T-helper 1 cell treated with Interleukin-12 subunit alpha and Interleukin-12 subunit beta and Interleukin-4 antibody, amounts not matched to agents 30 μg/mL and 1 μg/mL, for 36 hours (primary cell): Measurements from ENCODE around the gene NUP98.

Source experiments
- H3K27ac Mint-ChIP-seq: one replicate; pipeline ENCODE4 v1.8.0; 2021; ENCODE audit warnings: mild to moderate bottlenecking, mixed read lengths
- H3K27me3 Mint-ChIP-seq: one replicate; pipeline ENCODE4 v1.8.0; 2021; ENCODE audit warnings: low read depth, mixed read lengths
- H3K36me3 Mint-ChIP-seq: one replicate; pipeline ENCODE4 v1.8.0; 2021; ENCODE audit warnings: low read depth, mixed read lengths
- H3K4me1 Mint-ChIP-seq: one replicate; pipeline ENCODE4 v1.8.0; 2021; ENCODE audit warnings: low read depth, mixed read lengths
- H3K4me3 Mint-ChIP-seq: one replicate; pipeline ENCODE4 v1.8.0; 2021; ENCODE audit warnings: mild to moderate bottlenecking, moderate library complexity, mixed read lengths
- H3K9me3 Mint-ChIP-seq: one replicate; pipeline ENCODE4 v1.8.0; 2021; ENCODE audit warnings: mixed read lengths

The NUP98 gene

DNA sequence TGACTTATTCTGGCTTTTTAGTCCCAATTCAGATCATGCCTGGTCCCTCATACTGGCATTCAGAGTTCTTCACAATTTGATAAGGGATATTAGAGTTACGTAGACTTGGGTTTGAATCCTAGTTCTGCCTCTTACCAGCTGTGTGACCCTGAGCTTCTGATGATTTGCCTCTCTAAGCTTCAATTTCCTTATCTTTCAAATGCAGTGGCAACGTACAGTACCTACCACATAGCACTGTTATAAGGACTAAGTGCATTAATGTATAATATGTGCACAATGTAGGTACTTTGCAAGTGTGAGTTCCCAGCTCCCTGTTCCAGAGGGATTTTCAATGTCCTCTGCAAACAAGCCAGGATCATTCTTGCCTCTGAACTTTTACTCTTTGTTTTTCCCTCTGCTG, 36.1 kb upstream of the NUP98 start:
- H3K4me3 Mint-ChIP-seq: no peak overlapping the region
- peaks cover 47% of the 10 kb centered on the region for H3K36me3 Mint-ChIP-seq
- peak overlapping the region; percentile 41 for H3K27ac Mint-ChIP-seq
- no peaks in the 10 kb centered on the region for H3K27me3 Mint-ChIP-seq
- H3K9me3 Mint-ChIP-seq: no peaks in the 10 kb centered on the region
- peaks cover 68% of the 10 kb centered on the region for H3K4me1 Mint-ChIP-seq

DNA sequence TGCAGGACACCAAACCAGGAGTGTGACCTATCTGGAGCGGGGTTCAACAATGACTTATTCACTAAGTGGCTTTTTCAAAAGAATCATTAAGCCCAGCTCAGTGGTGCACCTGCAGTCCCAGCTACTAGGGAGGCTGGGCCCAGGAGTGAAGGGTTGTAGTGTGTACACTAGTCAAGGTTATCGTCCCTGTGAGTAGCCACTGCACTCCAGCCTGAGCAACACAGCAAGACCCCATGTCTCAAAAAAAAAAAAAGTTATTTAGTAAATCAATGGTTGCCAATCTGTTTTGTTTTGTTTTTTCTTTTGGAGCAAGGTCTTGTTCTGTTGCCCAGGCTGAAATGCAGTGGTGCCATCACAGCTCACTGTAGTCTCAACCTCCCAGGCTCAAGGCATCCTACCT, 35.5 kb upstream of the NUP98 start:
- Mint-ChIP-seq H3K27ac (peak overlapping the region; percentile 52), H3K36me3 (peaks cover 46% of the 10 kb centered on the region), H3K4me1 (peaks cover 64% of the 10 kb centered on the region), H3K27me3 (no peaks in the 10 kb centered on the region), H3K4me3 (no peak overlapping the region), H3K9me3 (no peaks in the 10 kb centered on the region)

DNA sequence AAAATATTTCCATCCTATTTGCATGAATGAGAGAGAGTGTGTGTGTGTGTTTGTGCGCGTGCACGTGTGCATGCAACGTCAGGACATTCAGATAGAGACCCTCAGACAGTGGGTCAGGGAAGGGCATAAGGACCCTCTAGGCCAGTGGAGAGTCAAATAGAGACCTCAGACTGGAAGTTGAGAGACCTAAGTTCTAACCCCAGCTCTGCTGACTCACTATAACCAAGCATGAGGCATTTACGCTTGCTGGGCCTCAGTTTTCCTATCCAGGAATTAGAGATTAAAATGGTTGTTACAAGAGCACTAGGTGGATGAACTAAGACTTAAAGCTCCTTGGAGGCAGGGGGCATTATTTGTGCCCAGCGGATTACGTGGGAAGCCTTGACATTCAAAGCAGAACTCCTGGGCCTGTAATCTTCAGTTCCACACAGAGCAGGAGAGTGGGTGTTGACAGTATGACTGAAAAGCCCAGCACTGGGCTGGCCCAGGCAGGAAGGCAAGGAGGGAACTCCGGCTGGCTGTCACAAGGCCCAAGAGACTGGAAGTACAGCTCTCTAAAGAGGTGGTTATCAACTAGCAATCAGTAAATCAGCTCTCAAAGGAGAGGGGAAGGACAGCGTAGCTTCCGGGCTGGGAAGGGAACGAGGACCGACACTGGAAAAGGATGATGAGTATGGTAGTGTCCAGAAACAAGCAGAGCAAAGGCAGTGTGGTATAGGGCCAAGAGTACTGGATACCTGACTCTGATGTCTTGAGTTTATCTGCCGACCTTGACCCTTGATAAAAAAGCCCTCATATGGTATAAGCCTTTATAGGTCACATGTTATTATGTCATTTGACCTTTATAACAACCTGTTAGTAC, 34.3 kb upstream of the NUP98 start:
- Mint-ChIP-seq H3K27me3 (no peaks in the 10 kb centered on the region), H3K27ac (peak overlapping the region; percentile 75), H3K9me3 (no peaks in the 10 kb centered on the region), H3K36me3 (peaks cover 50% of the 10 kb centered on the region), H3K4me3 (peak overlapping the region; percentile 58), H3K4me1 (peaks cover 58% of the 10 kb centered on the region)

DNA sequence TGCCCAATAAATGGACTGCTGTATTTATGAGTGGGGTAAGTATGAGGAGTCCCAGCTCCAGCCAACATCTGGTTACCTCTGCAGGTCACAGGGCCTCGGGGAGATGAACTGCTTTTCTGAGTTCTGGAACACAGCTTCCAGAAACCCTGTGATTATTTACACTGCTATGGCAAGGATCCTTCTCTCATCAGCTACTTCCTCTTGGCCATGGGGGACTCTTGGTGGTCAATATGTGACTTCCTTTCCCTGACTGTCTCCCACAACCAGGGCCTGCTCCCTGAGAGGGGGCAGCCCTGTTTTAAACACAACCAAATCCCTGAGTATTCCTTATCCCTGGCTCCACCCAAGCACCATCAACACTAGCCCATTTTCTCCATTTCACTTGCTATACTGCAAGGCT, 33.4 kb upstream of the NUP98 start:
- Mint-ChIP-seq H3K27me3 (no peaks in the 10 kb centered on the region), H3K4me3 (no peak overlapping the region), H3K36me3 (peaks cover 59% of the 10 kb centered on the region), H3K9me3 (no peaks in the 10 kb centered on the region), H3K27ac (peak overlapping the region; percentile 4), H3K4me1 (peaks cover 66% of the 10 kb centered on the region)

DNA sequence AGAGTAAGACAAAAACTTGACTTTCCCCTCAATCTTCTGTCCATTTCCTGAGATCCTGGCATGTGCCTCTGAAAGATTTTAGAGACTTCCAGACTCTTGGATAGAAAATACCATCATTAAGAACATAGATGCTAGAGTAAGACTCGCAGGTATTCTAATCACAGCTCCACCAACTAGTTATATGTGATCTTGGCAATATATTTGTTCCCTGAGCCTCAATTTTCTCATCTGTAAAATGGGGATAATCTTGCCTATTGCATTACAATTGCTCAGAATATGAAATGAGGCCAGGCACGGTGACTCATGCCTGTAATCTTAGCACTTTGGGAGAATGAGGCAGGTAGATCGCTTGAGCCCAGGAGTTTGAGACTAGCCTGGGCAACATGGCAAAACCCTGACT, 32.7 kb upstream of the NUP98 start:
- Mint-ChIP-seq H3K9me3 (no peaks in the 10 kb centered on the region), H3K27me3 (no peaks in the 10 kb centered on the region), H3K4me3 (no peak overlapping the region), H3K27ac (no peak overlapping the region), H3K4me1 (peaks cover 62% of the 10 kb centered on the region), H3K36me3 (peaks cover 54% of the 10 kb centered on the region)

DNA sequence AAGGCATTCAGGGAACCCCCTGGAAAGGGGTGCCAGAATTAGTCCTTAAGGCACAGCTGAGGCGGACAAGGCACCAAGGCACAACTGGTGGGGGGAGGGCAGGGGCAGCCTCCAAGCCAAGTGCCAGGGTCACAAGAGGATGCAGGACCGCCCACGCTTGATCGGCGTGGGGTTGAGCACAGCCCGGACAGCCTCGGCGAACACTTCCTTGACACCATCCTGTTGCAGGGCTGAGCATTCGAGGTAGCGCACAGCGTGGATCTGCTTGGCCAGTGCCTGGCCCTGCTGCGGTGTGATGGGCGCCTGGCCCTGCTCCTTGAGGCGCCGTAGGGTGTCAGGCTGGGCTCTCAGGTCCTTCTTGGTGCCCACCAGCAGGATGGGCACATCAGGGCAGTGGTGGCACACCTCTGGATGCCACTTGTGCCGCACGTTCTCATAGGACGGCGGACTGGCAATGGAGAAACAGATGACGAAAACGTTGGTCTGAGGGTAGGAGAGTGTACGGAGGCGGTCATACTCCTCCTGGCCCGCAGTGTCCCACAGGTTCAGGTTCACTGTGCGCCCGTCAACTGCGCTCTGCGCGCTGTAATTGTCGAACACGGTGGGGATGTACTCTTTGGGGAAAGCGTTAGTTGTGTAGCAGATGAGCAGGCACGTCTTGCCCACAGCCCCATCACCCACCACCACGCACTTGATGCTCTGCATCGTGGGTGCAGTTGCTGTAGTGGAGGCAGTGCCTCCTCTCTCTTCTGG, 30.3 kb upstream of the NUP98 start:
- Mint-ChIP-seq H3K4me1 (peaks cover 50% of the 10 kb centered on the region), H3K9me3 (no peaks in the 10 kb centered on the region), H3K27ac (no peak overlapping the region), H3K4me3 (no peak overlapping the region), H3K36me3 (peaks cover 51% of the 10 kb centered on the region), H3K27me3 (no peaks in the 10 kb centered on the region)

DNA sequence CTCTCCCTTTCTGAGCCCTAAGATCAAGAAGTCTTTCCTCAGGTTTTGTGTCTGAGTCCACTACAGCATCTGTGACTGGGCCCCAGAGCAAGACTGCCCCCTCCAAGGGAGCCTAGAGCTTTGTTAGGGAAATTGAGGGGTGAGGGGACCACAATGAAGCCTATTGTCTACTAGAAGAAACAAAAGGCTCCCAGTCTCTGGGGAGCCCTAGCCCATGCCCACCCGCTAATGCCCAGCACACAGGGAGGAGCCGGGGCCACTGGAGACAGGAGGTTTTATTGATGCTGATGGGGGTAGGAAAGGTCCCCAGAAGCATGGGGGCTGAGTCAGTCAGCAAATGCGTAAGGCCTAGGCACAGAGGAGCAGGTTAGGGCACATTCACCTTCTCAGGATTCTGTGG, 29.4 kb upstream of the NUP98 start:
- no peaks in the 10 kb centered on the region for H3K9me3 Mint-ChIP-seq
- H3K36me3 Mint-ChIP-seq: peaks cover 48% of the 10 kb centered on the region
- H3K27me3 Mint-ChIP-seq: no peaks in the 10 kb centered on the region
- peak overlapping the region; percentile 26 for H3K27ac Mint-ChIP-seq
- H3K4me1 Mint-ChIP-seq: peaks cover 41% of the 10 kb centered on the region
- H3K4me3 Mint-ChIP-seq: no peak overlapping the region

DNA sequence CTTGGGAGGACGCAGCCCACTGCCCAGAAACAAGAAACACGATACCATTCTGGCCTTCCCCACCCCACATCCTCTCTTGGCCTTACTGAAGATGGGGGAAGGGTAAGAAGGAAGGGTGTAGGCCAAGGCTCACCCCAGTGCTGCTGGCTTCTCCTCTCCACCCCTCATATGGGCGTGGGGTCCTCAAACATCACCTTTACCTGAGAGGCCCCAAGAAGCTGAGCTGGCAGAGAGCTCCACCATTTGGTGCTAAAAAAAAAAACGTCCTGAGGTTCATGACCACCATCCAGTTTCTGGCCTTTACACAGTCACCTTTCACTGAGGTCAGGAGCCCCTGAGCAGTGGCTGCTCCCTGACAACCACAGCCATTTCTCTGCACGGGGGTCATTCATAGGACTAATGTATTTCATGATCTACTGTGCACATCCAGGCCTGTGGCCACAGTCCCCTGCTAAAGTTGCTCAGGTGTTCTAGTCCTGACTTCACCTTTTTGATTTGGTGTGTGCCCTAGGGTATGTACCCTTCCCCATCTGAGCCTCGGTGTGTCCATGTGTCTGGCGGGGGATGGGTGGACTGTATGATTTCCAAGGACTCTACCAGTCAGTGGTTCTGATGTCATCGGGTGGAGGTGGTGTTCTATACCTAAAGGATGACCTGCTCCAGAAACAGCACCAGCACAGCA, 28.3 kb upstream of the NUP98 start:
- H3K36me3 Mint-ChIP-seq: peaks cover 39% of the 10 kb centered on the region
- peak overlapping the region; percentile 55 for H3K27ac Mint-ChIP-seq
- H3K27me3 Mint-ChIP-seq: no peaks in the 10 kb centered on the region
- peaks cover 30% of the 10 kb centered on the region for H3K4me1 Mint-ChIP-seq
- no peak overlapping the region for H3K4me3 Mint-ChIP-seq
- H3K9me3 Mint-ChIP-seq: no peaks in the 10 kb centered on the region

DNA sequence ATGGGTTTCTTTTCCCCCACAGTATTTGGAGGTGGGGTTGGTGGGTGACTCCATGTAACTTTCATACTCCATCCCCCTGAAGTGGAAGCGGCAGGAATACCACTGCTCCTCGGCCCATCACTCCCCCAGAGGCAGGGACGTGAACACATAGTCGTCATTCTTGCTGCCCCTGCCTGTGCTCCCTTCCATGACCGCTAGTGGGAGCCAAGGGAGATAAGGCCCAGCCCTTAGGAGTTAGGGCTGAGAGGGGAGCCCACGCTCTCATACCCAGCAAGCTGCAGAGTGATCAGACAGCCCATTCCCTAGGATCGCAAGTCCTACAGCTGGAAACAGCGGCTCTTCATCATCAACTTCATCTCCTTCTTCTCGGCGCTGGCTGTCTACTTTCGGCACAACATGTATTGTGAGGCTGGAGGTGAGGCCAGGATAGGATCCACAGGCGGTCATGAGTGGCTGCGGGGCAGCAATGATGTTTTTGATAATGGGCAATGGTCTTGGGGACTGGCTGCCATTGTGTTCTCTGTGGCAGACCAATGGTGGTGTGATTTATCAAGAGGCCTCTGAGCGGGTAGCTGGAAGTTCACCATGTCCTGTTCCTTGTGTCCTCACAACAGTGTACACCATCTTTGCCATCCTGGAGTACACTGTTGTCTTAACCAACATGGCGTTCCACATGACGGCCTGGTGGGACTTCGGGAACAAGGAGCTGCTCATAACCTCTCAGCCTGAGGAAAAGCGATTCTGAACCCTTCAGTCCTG, 27.5 kb upstream of the NUP98 start:
- H3K9me3 Mint-ChIP-seq: no peaks in the 10 kb centered on the region
- H3K27me3 Mint-ChIP-seq: no peaks in the 10 kb centered on the region
- H3K4me1 Mint-ChIP-seq: peaks cover 29% of the 10 kb centered on the region
- H3K27ac Mint-ChIP-seq: peak overlapping the region; percentile 45
- no peak overlapping the region for H3K4me3 Mint-ChIP-seq
- H3K36me3 Mint-ChIP-seq: peaks cover 34% of the 10 kb centered on the region

DNA sequence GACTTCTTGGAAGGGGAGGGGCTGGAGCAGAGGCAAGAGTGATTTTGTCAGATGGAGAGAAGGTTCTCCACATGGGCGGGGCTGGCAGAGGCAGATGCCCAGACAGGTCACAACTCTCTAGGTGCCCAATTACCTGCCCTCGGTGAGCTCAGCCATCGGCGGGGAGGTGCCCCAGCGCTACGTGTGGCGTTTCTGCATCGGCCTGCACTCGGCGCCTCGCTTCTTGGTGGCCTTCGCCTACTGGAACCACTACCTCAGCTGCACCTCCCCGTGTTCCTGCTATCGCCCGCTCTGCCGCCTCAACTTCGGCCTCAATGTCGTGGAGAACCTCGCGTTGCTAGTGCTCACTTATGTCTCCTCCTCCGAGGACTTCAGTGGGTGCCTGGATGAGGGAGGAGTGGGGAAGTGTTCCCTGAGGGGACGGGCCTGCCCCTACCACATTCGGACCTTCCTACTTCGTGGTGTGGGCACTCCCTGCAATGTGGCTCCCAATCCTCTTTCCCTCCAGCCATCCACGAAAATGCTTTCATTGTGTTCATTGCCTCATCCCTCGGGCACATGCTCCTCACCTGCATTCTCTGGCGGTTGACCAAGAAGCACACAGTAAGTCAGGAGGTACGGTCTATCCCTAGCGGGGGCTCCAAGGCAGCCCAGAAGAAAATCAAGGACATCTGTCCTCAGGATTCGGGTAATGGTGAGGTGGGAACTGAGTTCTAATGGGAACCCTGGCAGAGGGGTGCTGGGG, 26.6 kb upstream of the NUP98 start:
- H3K27me3 Mint-ChIP-seq: no peaks in the 10 kb centered on the region
- H3K4me1 Mint-ChIP-seq: peaks cover 29% of the 10 kb centered on the region
- H3K4me3 Mint-ChIP-seq: no peak overlapping the region
- H3K36me3 Mint-ChIP-seq: peaks cover 34% of the 10 kb centered on the region
- H3K9me3 Mint-ChIP-seq: no peaks in the 10 kb centered on the region
- peak overlapping the region; percentile 45 for H3K27ac Mint-ChIP-seq

DNA sequence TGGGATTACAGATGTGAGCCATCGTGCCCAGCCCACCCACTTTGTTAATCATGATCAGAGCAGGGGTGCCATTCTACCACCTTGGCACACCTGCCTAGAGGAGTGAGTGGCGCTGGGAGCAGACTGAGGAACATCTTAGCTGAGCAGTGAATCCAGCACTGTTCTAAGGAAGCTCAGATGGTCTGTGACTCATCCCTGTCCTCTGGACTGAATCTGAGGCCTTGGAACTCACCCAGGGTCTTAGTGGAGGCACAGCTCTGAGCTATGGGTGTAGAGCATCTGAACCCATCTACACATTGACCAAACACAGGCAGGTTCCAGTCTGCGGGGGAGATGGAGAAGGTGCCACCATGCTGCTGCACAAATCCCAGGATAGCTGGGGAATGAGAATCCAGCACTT, 25.9 kb upstream of the NUP98 start:
- Mint-ChIP-seq H3K27me3 (no peaks in the 10 kb centered on the region), H3K36me3 (peaks cover 34% of the 10 kb centered on the region), H3K27ac (peak overlapping the region; percentile 62), H3K4me1 (peaks cover 29% of the 10 kb centered on the region), H3K4me3 (no peak overlapping the region), H3K9me3 (no peaks in the 10 kb centered on the region)

DNA sequence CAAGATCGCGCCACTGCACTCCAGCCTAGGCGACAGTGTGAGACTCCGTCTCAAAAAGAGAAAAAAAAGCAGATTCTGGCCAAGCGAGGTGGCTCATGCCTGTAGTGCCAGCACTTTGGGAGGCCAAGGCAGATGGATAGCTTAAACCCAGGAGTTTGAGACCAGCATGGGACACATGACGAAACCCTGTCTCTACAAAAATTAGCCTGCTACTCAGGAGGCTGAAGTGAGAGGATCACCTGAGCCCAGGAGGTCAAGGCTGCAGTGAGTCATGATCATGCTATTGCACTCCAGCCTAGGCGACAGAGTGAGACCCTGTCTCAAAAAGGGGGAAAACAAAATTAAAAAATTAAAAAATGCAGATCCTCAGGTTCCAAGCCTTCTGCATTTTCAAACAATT, 25.0 kb upstream of the NUP98 start:
- H3K9me3 Mint-ChIP-seq: no peaks in the 10 kb centered on the region
- no peaks in the 10 kb centered on the region for H3K27me3 Mint-ChIP-seq
- H3K4me3 Mint-ChIP-seq: no peak overlapping the region
- peaks cover 26% of the 10 kb centered on the region for H3K4me1 Mint-ChIP-seq
- H3K36me3 Mint-ChIP-seq: peaks cover 27% of the 10 kb centered on the region
- H3K27ac Mint-ChIP-seq: no peak overlapping the region

DNA sequence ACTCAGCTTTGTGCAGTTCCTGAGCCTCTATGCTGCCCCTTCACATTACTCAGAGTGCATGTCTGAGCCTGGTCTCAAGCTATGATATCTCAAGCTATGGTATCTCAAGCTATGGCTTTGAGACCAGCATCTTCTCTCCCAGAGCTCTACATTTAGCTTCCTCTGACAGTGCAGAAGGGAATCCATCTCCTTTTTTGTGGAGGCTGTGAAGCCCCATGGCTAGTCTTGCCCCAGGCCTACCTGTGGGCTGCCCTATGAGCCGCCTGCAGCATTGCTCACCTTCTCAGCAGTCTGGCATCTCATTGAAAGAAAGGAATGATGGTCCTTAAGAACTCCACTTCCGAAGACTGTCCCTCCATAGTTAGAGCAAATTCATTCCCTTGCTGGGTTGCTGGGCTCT, 23.6 kb upstream of the NUP98 start:
- Mint-ChIP-seq H3K4me1 (peaks cover 17% of the 10 kb centered on the region), H3K4me3 (no peak overlapping the region), H3K27me3 (no peaks in the 10 kb centered on the region), H3K9me3 (no peaks in the 10 kb centered on the region), H3K27ac (no peak overlapping the region), H3K36me3 (peaks cover 16% of the 10 kb centered on the region)
